Stimulated activated CD4-positive, alpha-beta T cell treated with anti-CD3 and anti-CD28 coated beads, Interleukin-12 subunit alpha, Interleukin-12 subunit beta, amount 100 ng/mL, for 4 hours (primary cell): ENCODE results near the gene SOX1.

Source experiments
- DNase-seq: peaks from one replicate; pipeline ENCODE4 v3.0.0-alpha.2; 2020

Gene SOX1

DNA sequence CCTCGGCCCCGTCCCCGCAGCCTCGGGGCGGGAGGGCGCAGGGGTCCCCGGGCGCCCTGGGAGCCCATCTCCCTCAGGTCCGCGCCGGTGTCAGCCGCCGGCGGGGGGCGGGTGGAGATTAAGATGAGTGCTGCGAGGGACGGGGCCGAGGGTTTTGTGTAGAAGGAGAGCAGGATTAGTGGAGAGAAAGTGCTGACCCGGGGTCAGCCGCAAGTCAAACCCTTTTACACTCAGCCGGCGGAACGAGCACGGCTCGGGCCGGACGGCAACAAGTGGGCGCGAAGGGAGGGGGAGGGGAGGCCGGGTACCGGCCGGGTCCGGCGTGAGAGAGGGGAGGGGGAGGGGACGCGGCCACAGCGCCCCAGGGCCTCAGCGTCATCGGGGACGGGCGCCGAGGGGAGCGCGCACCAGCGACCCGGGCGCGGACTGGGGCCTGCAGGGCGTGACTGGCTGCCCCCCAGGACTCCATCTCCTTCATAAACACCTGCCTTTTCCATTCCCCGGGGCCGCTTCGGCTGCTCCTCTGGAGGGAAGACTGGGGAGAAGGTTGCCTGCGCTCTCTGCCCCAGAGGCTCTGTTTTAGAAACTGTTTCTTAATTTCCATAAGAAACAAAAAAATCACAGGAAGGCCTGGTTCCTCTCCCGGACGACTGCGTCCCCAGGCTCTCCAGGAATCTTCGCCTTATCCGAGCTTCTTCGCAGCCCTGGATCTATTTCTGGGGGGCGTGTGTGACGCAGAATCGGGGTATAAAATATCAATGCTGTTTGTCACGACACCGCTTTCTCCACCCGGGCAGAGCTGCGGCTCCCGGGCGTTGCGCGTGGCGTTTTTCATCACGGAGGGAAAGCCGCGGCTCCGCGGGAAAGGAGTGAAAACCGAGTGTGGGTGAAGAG lies 6.5 kb downstream of the SOX1 start:
- no peak for DNase-seq

- DNase-seq = no peak
These were observed 7.4 kb downstream of the SOX1 start for GRCh38 chr13:112074139-112074865.

DNA sequence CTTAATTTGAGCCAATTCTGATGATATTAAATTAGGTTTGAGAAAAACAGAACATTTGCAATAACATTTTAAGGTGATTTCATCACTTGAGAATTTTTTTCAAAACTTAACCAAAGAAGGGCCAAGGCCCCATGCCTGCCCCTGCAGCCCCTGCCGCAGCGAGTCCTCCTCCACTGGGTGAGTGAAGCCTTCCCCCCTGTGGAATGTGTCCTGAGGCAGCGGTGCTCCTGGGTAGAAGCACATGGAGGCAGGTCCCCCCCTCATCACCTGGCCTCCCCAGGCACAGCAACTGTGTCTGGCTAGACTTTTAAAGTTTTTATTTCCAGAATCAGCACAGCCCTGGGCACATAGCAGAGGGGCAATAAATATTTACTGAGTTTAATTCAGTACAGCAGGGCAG lies 10.8 kb downstream of the SOX1 start:
- no peak for DNase-seq

- no peak for DNase-seq
These were observed 11.3 kb downstream of the SOX1 start for GRCh38 chr13:112078216-112078615.

- DNase-seq = no peak
These were observed 12.1 kb downstream of the SOX1 start for GRCh38 chr13:112078879-112079531.

DNA sequence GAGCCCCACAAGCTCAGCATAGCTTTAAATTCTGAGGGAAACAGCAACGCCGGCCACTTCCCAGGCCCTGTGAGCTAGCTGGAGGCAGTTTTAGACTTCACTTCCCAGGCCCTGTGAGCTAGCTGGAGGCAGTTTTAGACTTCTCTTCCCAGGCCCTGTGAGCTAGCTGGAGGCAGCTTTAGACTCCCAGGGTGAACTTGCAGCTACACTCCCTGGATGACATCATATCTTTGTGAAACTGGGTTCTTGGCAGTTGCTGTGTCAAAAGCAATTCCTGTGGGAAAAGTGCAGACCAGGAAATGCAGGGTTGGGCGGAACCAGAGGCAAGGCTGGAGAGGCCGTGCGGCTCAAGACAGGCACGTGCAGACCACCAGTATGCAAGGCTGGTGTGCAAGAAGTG lies 12.7 kb downstream of the SOX1 start:
- no peak for DNase-seq

DNA sequence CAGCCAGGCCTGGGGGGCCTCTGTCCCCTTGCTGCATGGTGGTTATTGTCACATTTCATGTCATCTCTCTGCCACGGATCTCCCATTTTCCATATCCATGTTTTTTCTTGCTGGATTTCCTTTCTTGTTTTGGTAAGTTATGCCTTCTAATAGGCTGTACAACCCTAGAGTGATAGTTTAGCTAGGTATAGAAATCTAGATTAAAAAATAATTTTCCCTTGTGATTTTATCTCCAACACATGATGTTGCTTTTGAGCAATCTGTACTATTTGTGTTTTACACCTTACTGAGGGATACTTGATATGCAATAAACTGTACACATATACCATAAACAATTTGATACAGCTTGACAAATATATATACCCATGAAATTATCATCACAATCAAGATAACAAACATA lies 17.0 kb downstream of the SOX1 start:
- DNase-seq = no peak

GRCh38 chr13:112092453-112092852 lies 25.5 kb downstream of the SOX1 start:
- DNase-seq = no peak

- DNase-seq = no peak
These were observed 28.4 kb downstream of the SOX1 start for GRCh38 chr13:112095354-112095753.

DNA sequence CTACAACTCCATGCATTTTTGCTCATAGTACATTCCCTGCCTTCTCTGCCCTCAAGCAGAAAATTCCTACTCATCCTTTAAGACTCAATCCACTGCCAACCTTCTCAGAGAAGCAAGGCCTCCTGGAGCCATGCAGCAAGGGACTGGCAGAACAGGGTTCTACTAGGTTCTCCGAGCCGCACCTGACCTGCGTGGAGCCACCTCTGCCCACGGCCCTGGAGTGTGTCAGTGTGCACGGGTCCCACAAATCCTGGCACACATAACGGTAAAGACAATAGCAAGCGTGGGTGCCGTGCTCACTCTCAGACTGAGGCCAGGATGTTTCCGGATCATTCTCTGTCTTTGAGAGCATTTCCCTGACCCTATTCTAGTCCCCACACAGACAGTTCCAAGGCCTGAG lies 30.0 kb downstream of the SOX1 start:
- no peak for DNase-seq

- no peak for DNase-seq
These were observed 30.8 kb downstream of the SOX1 start for GRCh38 chr13:112097770-112098169.

- DNase-seq = no peak
These were observed 31.8 kb downstream of the SOX1 start for GRCh38 chr13:112098699-112099098.

GRCh38 chr13:112101360-112101930 lies 34.5 kb downstream of the SOX1 start:
- DNase-seq = no peak

DNA sequence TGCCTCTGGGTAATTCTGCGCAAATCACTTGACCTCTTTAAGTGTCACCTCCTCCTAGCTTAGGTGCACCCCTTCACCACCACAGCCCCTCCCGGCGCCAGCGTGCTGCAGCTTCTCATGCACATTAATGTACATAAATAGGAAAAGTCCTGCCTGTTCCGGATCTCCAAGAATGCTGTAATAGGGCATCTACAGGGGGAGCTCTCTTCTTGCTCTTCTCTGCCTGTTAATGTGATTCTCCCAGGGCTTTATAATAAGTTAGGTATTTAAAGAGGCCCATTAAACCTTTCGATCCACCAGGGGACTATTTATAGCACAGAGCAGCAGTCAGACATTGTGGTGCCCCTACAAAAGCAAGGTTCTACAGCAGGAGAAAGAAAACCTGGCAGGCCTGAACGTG lies 35.3 kb downstream of the SOX1 start:
- DNase-seq = no peak

DNA sequence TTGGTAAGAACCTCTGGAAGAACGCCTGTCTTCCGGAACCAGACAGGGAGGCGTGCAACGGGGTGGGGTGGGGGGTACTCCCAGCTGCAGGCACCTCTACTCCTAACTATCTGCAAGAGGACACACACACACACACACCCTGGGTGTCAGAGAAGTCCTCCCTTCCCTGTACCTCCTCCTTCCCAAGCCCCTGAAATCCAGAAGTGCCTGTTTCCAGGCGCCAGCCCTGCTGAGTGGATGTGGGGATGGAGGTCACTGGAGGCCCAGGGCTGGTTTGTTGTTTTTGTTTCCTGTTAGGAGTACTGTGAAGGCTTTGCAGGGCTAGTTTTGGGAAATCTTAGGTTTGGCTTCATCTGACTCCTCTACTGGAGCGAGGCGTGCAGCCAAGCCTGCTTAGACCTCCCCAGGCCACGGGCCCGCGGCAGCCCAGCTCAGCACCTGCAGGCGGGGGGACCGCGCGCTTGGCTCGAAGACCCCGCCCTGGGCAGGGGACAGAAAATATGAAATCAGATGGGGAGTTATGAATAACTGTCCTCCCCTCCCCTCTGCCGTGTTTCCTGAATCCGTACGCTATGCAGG lies 36.4 kb downstream of the SOX1 start:
- no peak for DNase-seq

DNA sequence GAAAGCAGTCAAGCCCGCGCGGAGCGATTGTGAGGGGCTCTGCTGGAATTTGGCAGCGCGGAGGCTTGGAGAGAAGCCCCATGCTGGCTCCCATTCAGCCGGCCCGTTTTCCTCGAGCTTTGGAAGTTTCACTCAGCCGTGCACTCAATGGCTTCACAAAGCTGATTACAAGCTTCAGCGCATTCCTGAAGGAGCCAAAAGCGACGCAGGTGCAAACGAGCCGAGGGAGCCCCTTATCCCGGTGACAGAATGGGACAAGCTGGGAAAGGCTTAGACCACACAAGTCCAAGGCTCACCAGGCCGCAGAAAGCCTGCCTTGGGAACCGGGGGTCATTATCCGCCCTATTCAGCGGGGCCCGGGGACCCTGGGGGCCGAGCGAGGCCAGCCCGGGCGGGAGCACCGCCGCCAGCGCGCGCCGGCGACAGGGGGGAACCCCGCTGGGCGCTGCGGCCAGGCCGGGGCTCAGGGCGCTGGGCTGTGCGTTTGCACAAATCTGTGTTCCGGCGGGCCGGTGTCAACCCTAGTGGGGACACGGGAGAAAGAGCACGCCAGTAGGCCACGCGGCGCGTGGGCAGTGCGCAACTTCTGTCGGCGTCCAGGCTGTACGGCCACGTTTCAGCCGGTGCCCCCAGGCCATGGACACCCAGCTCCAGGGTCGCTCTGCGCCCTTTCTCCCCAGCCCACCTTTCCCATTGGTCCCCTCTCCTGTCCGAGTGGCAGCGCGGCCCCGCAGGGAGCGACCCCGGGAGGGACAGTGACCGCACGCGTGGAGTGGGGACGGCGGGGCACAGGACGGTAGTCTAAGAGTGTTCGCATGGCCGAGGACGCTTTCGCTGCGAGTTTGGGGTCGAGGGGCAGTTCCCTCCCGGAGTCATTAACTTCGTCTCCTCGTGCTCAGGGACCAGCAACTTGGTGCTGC lies 37.3 kb downstream of the SOX1 start:
- no peak for DNase-seq

DNA sequence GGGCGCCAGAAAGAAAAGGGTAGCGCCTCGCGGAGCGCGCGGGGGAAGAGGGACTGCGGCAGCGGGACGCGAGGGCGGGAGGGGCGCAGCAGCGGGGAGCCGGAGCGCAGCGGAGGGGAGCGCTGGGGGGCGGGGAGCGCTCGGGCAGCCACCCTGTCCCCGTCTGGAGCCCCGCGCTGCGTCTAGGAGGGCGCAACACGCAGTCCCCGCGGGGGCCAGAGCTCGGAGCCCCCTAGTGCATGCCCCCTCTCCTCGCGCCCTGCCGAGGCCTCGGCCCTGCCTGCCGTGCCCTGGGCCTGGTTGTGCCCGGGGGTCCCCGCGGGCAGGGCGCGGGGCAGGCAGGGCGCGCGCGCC lies 37.9 kb downstream of the SOX1 start:
- DNase-seq = no peak

DNA sequence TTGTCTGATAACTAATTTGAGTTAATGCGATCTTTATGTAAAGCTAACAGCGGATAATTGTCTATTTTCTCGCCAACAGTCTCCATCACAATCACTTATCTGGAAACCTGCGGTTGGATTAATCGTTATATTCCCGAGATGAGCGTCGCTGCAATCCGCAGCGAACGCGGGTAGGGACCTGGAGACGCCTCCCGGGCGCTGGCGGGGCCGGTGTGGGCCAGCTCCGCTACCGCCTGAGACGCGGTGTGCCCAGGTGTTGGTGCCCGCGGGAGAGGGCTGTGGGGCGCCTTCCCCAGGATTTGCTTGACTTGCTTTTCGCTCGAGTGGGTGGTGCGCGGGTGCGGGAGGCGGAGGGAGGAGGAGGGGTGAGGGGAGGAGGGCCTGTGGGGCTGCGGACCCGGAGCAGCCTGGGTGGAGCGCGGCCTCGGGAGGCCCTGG lies 38.3 kb downstream of the SOX1 start:
- DNase-seq = no peak

GRCh38 chr13:112105892-112106291 lies 38.9 kb downstream of the SOX1 start:
- no peak for DNase-seq

GRCh38 chr13:112106478-112107141 lies 39.7 kb downstream of the SOX1 start:
- DNase-seq = no peak

GRCh38 chr13:112107289-112107688 lies 40.3 kb downstream of the SOX1 start:
- DNase-seq = no peak
